Liver (tissue), 3 donors: ENCODE results near the gene FOXN3.

ENCODE experiments used
- ATF3 ChIP-seq: IDR thresholded peaks from 2 replicates; pipeline ENCODE4 v1.6.1; 2016; ENCODE audit warnings: antibody characterized with exemption
- CTCF ChIP-seq: fragments of 150-350 bp; IDR thresholded peaks from 2 replicates; pipeline ENCODE4 v1.5.1; 2017; ENCODE audit warnings: improper control_type of control experiment, low read depth, low read length; ENCODE audit not compliant: missing input control
- GABPA ChIP-seq, 2 donors: IDR thresholded peaks in 1 of 2; conservative IDR thresholded peaks in 1 of 2; 2 replicates each; pipeline ENCODE4 v1.6.1; 2016; ENCODE audit warnings: antibody characterized with exemption in 2 of 2, mild to moderate bottlenecking in 1 of 2, moderate library complexity in 1 of 2
- JUND ChIP-seq, 2 donors: IDR thresholded peaks; 2 replicates each; pipeline ENCODE4 v1.6.1; 2016; ENCODE audit warnings: antibody characterized with exemption in 2 of 2
- NR2F2 ChIP-seq: IDR thresholded peaks from 2 replicates; pipeline ENCODE4 v1.6.1; 2016; ENCODE audit warnings: antibody characterized with exemption
- RAD21 ChIP-seq, 2 donors: IDR thresholded peaks; 2 replicates each; pipeline ENCODE4 v1.6.1; 2016; ENCODE audit warnings: antibody characterized with exemption in 2 of 2, mild to moderate bottlenecking in 2 of 2
- REST ChIP-seq: IDR thresholded peaks from 2 replicates; pipeline ENCODE4 v1.6.1; 2016; ENCODE audit warnings: antibody characterized with exemption, mild to moderate bottlenecking
- TAF1 ChIP-seq: conservative IDR thresholded peaks from 2 replicates; pipeline ENCODE4 v1.6.1; 2016; ENCODE audit warnings: antibody characterized with exemption, mild to moderate bottlenecking
- donor health status: healthy.
- donor health status: healthy.

GRCh38 chr14:89265234-89265633 is 151.8 kb downstream of the FOXN3 start:
- TF ChIP-seq RAD21 (IDR thresholded peaks at IDR 0.05) (no peak), GABPA (IDR thresholded peaks at IDR 0.05 in 1 of 2, conservative IDR thresholded peaks at IDR 0.05 in 1 of 2) (no peak), CTCF (no peak), JUND (IDR thresholded peaks at IDR 0.05) (no peak), REST (no peak), TAF1 (no peak), NR2F2 (no peak), ATF3 (no peak)
